Measurements from ENCODE around the gene ST6GALNAC6.
A peak's percentile ranks its signal among the peaks of the same experiment; 100 is the strongest.

The ST6GALNAC6 gene

GRCh38 chr9:127915801-127916719, 16.7 kb upstream of the ST6GALNAC6 start:
- no peak for DNase-seq

GRCh38 chr9:127915325-127915752, 15.9 kb upstream of the ST6GALNAC6 start:
- DNase-seq = no peak

GRCh38 chr9:127913682-127914081, 14.3 kb upstream of the ST6GALNAC6 start:
- DNase-seq = no peak

- DNase-seq = no peak
Observed at GRCh38 chr9:127912882-127913281, 13.5 kb upstream of the ST6GALNAC6 start.

GRCh38 chr9:127912296-127912695, 12.9 kb upstream of the ST6GALNAC6 start:
- DNase-seq = no peak

- DNase-seq = peak; percentile 81
Observed at GRCh38 chr9:127910613-127911205, 11.3 kb upstream of the ST6GALNAC6 start.

- DNase-seq = no peak
Observed at GRCh38 chr9:127909839-127910273, 10.5 kb upstream of the ST6GALNAC6 start.

GRCh38 chr9:127908660-127908926, 9.2 kb upstream of the ST6GALNAC6 start:
- no peak for DNase-seq

- DNase-seq = no peak
Observed at GRCh38 chr9:127907867-127908659, 8.7 kb upstream of the ST6GALNAC6 start.

GRCh38 chr9:127905788-127906191, 6.4 kb upstream of the ST6GALNAC6 start:
- no peak for DNase-seq

- DNase-seq = no peak
Observed at GRCh38 chr9:127905004-127905728, 5.8 kb upstream of the ST6GALNAC6 start.

- DNase-seq = no peak
Observed at GRCh38 chr9:127904561-127905003, 5.2 kb upstream of the ST6GALNAC6 start.

- no peak for DNase-seq
Observed at GRCh38 chr9:127903557-127904475, 4.4 kb upstream of the ST6GALNAC6 start.

GRCh38 chr9:127898433-127899127, 823 bp downstream of the ST6GALNAC6 start:
- no peak for DNase-seq

GRCh38 chr9:127897193-127897692, 2.2 kb downstream of the ST6GALNAC6 start:
- DNase-seq = no peak

GRCh38 chr9:127896395-127897192, 2.8 kb downstream of the ST6GALNAC6 start:
- DNase-seq = no peak

- DNase-seq = no peak
Observed at GRCh38 chr9:127895811-127896210, 3.6 kb downstream of the ST6GALNAC6 start.

- no peak for DNase-seq
Observed at GRCh38 chr9:127893392-127893791, 6.0 kb downstream of the ST6GALNAC6 start.

GRCh38 chr9:127892831-127893230, 6.6 kb downstream of the ST6GALNAC6 start:
- no peak for DNase-seq

GRCh38 chr9:127890053-127890452, 9.3 kb downstream of the ST6GALNAC6 start:
- no peak for DNase-seq

Data from NCI-H1694 treated with DMSO at 0.1 percent for 48 hours (cell line).